H9 (cell line): ENCODE data around the gene VPS26B. TPM values are rescaled to one million over a fixed set of nuclear protein-coding genes. Genes with fewer than 3 reads are reported as not detected.

ENCODE experiments used
- DNase-seq: peaks from one replicate; pipeline ENCODE4 v3.0.0-alpha.2; 2017
- H2AFZ ChIP-seq: one replicate; pipeline ENCODE4 v1.6.1; 2013; ENCODE audit warnings: mild to moderate bottlenecking, low read length, control low read depth, moderate library complexity
- H2AK5ac ChIP-seq: 2 replicates; pipeline ENCODE4 v1.6.1; 2013; ENCODE audit warnings: low read length, control low read depth, mixed read lengths; ENCODE audit not compliant: insufficient read length
- H2BK120ac ChIP-seq: one replicate; pipeline ENCODE4 v1.6.1; 2013; ENCODE audit warnings: low read depth, mild to moderate bottlenecking, low read length, control low read depth, inconsistent platforms; ENCODE audit not compliant: poor library complexity, severe bottlenecking
- H2BK12ac ChIP-seq: 2 replicates; pipeline ENCODE4 v1.6.1; 2013; ENCODE audit warnings: low read length, control low read depth, mixed read lengths, low read depth; ENCODE audit not compliant: insufficient read length
- H2BK15ac ChIP-seq: 2 replicates; pipeline ENCODE4 v1.6.1; 2013; ENCODE audit warnings: low read depth, low read length, control low read depth
- H2BK20ac ChIP-seq: one replicate; pipeline ENCODE4 v1.6.1; 2013; ENCODE audit warnings: low read depth, mild to moderate bottlenecking, low read length, control low read depth, inconsistent platforms; ENCODE audit not compliant: poor library complexity, severe bottlenecking
- H2BK5ac ChIP-seq: 2 replicates; pipeline ENCODE4 v1.6.1; 2013; ENCODE audit warnings: low read length, control low read depth, mixed read lengths; ENCODE audit not compliant: insufficient read length
- H3K14ac ChIP-seq: 2 replicates; pipeline ENCODE4 v1.6.1; 2013; ENCODE audit warnings: low read length, control low read depth; ENCODE audit not compliant: insufficient read depth
- H3K18ac ChIP-seq: 2 replicates; pipeline ENCODE4 v1.6.1; 2013; ENCODE audit warnings: low read depth, mild to moderate bottlenecking, mixed read lengths, low read length, control low read depth; ENCODE audit not compliant: insufficient read length
- H3K23ac ChIP-seq: 2 replicates; pipeline ENCODE4 v1.6.1; 2013; ENCODE audit warnings: low read length, control low read depth, mixed read lengths, low read depth; ENCODE audit not compliant: insufficient read length
- H3K23me2 ChIP-seq: 2 replicates; pipeline ENCODE4 v1.6.1; 2013; ENCODE audit warnings: low read depth, mild to moderate bottlenecking, mixed read lengths, low read length, control low read depth; ENCODE audit not compliant: insufficient read length, poor library complexity, severe bottlenecking
- H3K27ac ChIP-seq: 2 replicates; pipeline ENCODE4 v1.5.1; 2013; ENCODE audit warnings: low read length, control low read depth, mixed read lengths, low read depth; ENCODE audit not compliant: insufficient read length
- H3K27me3 ChIP-seq: 2 replicates; pipeline ENCODE4 v1.6.1; 2013; ENCODE audit warnings: low read length, control low read depth, inconsistent platforms; ENCODE audit not compliant: insufficient read depth
- H3K4ac ChIP-seq: 2 replicates; pipeline ENCODE4 v1.6.1; 2013; ENCODE audit warnings: low read depth, mild to moderate bottlenecking, control low read depth, inconsistent platforms, low read length, moderate library complexity
- H3K4me1 ChIP-seq: 2 replicates; pipeline ENCODE4 v1.6.1; 2013; ENCODE audit warnings: low read length, control low read depth, inconsistent platforms; ENCODE audit not compliant: insufficient read depth
- H3K4me2 ChIP-seq: 2 replicates; pipeline ENCODE4 v1.6.1; 2013; ENCODE audit warnings: low read length, control low read depth, mixed read lengths; ENCODE audit not compliant: insufficient read length, insufficient read depth
- H3K56ac ChIP-seq: 2 replicates; pipeline ENCODE4 v1.6.1; 2013; ENCODE audit warnings: low read depth, mild to moderate bottlenecking, mixed read lengths, low read length, control low read depth; ENCODE audit not compliant: insufficient read length
- H3K79me1 ChIP-seq: 2 replicates; pipeline ENCODE4 v1.6.1; 2013; ENCODE audit warnings: low read depth, mild to moderate bottlenecking, moderate library complexity, low read length, control low read depth, inconsistent platforms; ENCODE audit not compliant: insufficient read depth, poor library complexity, severe bottlenecking
- H3K79me2 ChIP-seq: 2 replicates; pipeline ENCODE4 v1.6.1; 2013; ENCODE audit warnings: low read length, control low read depth, inconsistent platforms; ENCODE audit not compliant: insufficient read depth
- H3K9ac ChIP-seq: 2 replicates; pipeline ENCODE4 v1.6.1; 2013; ENCODE audit warnings: low read length, control low read depth, mixed read lengths; ENCODE audit not compliant: insufficient read length; ENCODE audit errors: extremely low read depth
- H3K9me3 ChIP-seq: one replicate; pipeline ENCODE4 v1.6.1; 2013; ENCODE audit warnings: low read depth, low read length, inconsistent platforms; ENCODE audit not compliant: control insufficient read depth
- H3T11ph ChIP-seq: one replicate; pipeline ENCODE4 v1.6.1; 2013; ENCODE audit warnings: mild to moderate bottlenecking, low read length, control low read depth, inconsistent platforms
- H4K20me1 ChIP-seq: one replicate; pipeline ENCODE4 v1.6.1; 2013; ENCODE audit not compliant: control insufficient read depth, insufficient read length, insufficient read depth
- H4K5ac ChIP-seq: 2 replicates; pipeline ENCODE4 v1.6.1; 2013; ENCODE audit warnings: low read depth, mild to moderate bottlenecking, mixed read lengths, low read length, control low read depth; ENCODE audit not compliant: insufficient read length
- H4K8ac ChIP-seq: replicated peaks from 2 replicates; pipeline ENCODE4 v1.6.1; 2013; ENCODE audit warnings: low read length, control low read depth, mixed read lengths, low read depth; ENCODE audit not compliant: insufficient read length
- H4K91ac ChIP-seq: 2 replicates; pipeline ENCODE4 v1.6.1; 2013; ENCODE audit warnings: low read depth, mild to moderate bottlenecking, moderate library complexity, mixed read lengths, low read length, control low read depth; ENCODE audit not compliant: insufficient read length
- H3K27ac Mint-ChIP-seq, 3 experiments: 2 replicates in 2 of 3; 3 replicates in 1 of 3; pipeline ENCODE4 v1.8.0; 2020 to 2021; ENCODE audit warnings: mixed read lengths in 3 of 3, mild to moderate bottlenecking in 1 of 3, moderate library complexity in 1 of 3
- H3K27me3 Mint-ChIP-seq: 2 replicates; pipeline ENCODE4 v1.8.0; 2021; ENCODE audit warnings: low read depth, mild to moderate bottlenecking, moderate library complexity, mixed read lengths
- H3K36me3 Mint-ChIP-seq, 3 experiments: 2 replicates in 2 of 3; 3 replicates in 1 of 3; pipeline ENCODE4 v1.8.0; 2020 to 2021; ENCODE audit warnings: low read depth in 3 of 3, mixed read lengths in 3 of 3; ENCODE audit not compliant: insufficient read depth in 1 of 3
- H3K4me1 Mint-ChIP-seq, 2 experiments: 2 replicates each; pipeline ENCODE4 v1.8.0; 2020; ENCODE audit warnings: mixed read lengths in 2 of 2
- H3K4me3 Mint-ChIP-seq, 2 experiments: 2 replicates in 1 of 2; 3 replicates in 1 of 2; pipeline ENCODE4 v1.8.0; 2020 to 2021; ENCODE audit warnings: mild to moderate bottlenecking in 2 of 2, mixed read lengths in 2 of 2, moderate library complexity in 1 of 2
- H3K9me3 Mint-ChIP-seq, 2 experiments: 2 replicates in 1 of 2; 3 replicates in 1 of 2; pipeline ENCODE4 v1.8.0; 2020; ENCODE audit warnings: mild to moderate bottlenecking in 2 of 2, mixed read lengths in 2 of 2, moderate library complexity in 1 of 2
- WGBS: extraction: QIAGEN DNeasy Blood & Tissue Kit; methylation state at CpG from one replicate; pipeline ENCODE4 v1.1.7; 2013; ENCODE audit warnings: missing lambda C conversion rate, low lambda C conversion rate, mixed read lengths; ENCODE audit not compliant: insufficient read length; ENCODE audit errors: extremely low coverage; 5-methylcytosine and 5-hydroxymethylcytosine counted together
- total RNA-seq: library from RNA; stranded (reverse); gene quantifications from 2 replicates; pipeline ENCODE4 v1.2.1, GENCODE V29; 2021
- TF ChIP-seq, protein P1 (sequence below): fragments of 200-600 bp; sonication (generic); conservative IDR thresholded peaks from 3 replicates; pipeline ENCODE4 v1.8.0; 2021; ENCODE audit warnings: antibody characterized with exemption, mild to moderate bottlenecking

The VPS26B gene
- total RNA-seq, 1 experiment from 2014 or later = 27.5 TPM

DNA sequence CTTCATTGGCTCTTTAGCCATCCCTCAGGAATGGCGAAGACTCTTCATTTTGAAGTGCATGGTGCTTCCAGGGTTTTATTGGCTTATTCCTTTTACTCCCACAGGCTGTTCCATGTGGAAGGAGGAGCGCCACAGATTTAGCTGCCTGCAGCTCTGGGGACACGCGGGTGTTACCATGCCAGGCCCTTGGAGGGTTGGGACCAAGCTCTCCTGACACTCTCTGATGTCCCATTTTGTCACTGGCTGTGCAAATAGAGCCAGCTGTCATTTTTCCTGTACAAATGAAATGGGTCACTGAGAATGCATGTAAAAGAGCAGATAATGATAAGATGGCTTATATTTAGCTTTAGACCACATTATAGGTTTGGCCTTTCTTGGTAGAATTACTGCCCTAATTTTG is 19.4 kb downstream of the VPS26B start:
- H3K9me3 Mint-ChIP-seq = no peaks in the 10 kb centered on the region

More for the DNA sequence above, 19.4 kb downstream of the VPS26B start:
- no peak overlapping the region for H3T11ph ChIP-seq
- no peak overlapping the region for H3K23ac ChIP-seq
- H2BK12ac ChIP-seq = no peak overlapping the region
- H2BK15ac ChIP-seq = no peak overlapping the region
- H2BK5ac ChIP-seq = no peak overlapping the region
- Mint-ChIP-seq H3K27me3 (no peaks in the 10 kb centered on the region), H3K36me3 (peaks cover 23 to 62% (median 27%) of the 10 kb centered on the region in 3 experiments), H3K4me1 (peaks cover 2 to 8% of the 10 kb centered on the region in 2 experiments; a peak in 3 of 4 replicates), H3K4me3 (no peak overlapping the region), H3K27ac (no peak overlapping the region)
- no peak overlapping the region for H3K56ac ChIP-seq
- no peaks in the 10 kb centered on the region for H3K79me2 ChIP-seq
- H3K4ac ChIP-seq = no peak overlapping the region
- WGBS = no CpG with 5 or more reads among the region's 4 CpGs
- H4K8ac ChIP-seq = no peak overlapping the region
- DNase-seq = no peak
- no peak overlapping the region for H3K14ac ChIP-seq
- no peak overlapping the region for H2AK5ac ChIP-seq
- no peak overlapping the region for H3K9ac ChIP-seq
- no peaks in the 10 kb centered on the region for H3K79me1 ChIP-seq
- H2AFZ ChIP-seq = no peak overlapping the region
- H2BK120ac ChIP-seq = no peak overlapping the region
- H2BK20ac ChIP-seq = no peak overlapping the region
- H4K91ac ChIP-seq = no peak overlapping the region
- H3K4me1 ChIP-seq = no peaks in the 10 kb centered on the region
- no peak overlapping the region for H3K27ac ChIP-seq
- no peaks in the 10 kb centered on the region for H4K20me1 ChIP-seq
- no peaks in the 10 kb centered on the region for H3K9me3 ChIP-seq
- no peaks in the 10 kb centered on the region for H3K23me2 ChIP-seq
- no peaks in the 10 kb centered on the region for H3K27me3 ChIP-seq
- no peak overlapping the region for H3K4me2 ChIP-seq
- H4K5ac ChIP-seq = no peak overlapping the region
- TF ChIP-seq, protein P1, sequence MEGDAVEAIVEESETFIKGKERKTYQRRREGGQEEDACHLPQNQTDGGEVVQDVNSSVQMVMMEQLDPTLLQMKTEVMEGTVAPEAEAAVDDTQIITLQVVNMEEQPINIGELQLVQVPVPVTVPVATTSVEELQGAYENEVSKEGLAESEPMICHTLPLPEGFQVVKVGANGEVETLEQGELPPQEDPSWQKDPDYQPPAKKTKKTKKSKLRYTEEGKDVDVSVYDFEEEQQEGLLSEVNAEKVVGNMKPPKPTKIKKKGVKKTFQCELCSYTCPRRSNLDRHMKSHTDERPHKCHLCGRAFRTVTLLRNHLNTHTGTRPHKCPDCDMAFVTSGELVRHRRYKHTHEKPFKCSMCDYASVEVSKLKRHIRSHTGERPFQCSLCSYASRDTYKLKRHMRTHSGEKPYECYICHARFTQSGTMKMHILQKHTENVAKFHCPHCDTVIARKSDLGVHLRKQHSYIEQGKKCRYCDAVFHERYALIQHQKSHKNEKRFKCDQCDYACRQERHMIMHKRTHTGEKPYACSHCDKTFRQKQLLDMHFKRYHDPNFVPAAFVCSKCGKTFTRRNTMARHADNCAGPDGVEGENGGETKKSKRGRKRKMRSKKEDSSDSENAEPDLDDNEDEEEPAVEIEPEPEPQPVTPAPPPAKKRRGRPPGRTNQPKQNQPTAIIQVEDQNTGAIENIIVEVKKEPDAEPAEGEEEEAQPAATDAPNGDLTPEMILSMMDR = no peak
- no peak overlapping the region for H3K18ac ChIP-seq
